ENCODE results near the gene NR1D2.

NR1D2 gene

DNA sequence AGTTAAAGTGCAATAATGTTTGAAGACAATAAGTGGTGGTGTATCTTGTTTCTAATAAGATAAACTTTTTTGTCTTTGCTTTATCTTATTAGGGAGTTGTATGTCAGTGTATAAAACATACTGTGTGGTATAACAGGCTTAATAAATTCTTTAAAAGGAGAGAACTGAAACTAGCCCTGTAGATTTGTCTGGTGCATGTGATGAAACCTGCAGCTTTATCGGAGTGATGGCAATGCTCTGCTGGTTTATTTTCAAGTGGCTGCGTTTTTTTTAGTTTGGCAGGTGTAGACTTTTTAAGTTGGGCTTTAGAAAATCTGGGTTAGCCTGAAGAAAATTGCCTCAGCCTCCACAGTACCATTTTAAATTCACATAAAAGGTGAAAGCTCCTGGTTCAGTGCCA lies 25.5 kb upstream of the NR1D2 start:
- in situ Hi-C loops (cut with HindIII; ENCODE audit: low sequenced_read_pairs) = no loop called here

DNA sequence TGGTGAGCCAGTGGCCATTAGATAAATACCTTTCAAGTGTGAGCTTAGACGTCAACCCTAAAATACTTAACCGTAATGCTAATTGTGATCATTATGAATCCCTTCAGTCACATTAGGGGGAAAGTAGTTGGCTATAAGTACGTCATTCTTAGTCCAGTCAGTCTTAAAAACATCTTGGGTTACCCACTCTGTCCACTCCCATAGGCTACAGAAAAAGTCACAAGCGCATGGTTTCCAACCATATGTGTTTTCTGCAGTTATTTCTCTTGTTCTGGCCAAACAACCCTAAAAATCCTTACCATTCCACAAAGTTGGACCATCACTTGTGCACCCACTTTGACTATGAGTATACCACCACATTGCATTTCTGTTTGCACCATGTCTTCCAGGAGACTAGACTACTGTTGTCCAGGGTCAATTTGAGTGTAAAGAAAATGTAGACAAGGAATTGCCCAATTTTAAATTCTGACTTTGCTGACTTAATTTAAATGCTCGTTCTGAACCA lies 24.9 kb upstream of the NR1D2 start:
- no peak for TF ChIP-seq CTCF (IDR thresholded peaks at IDR 0.05; ENCODE audit: low read depth, low read length)
- in situ Hi-C loops (cut with HindIII; ENCODE audit: low sequenced_read_pairs) = no loop called here
- no peak overlapping the region for H3K4me3 ChIP-seq (ENCODE audit: low read depth, low read length)
- DNase-seq (ENCODE audit: low read depth, low spot score) = no peak

More for the DNA sequence above, 25.5 kb upstream of the NR1D2 start:
- no peak for DNase-seq (ENCODE audit: low read depth, low spot score)
- H3K4me3 ChIP-seq (ENCODE audit: low read depth, low read length) = no peak overlapping the region
- TF ChIP-seq CTCF (IDR thresholded peaks at IDR 0.05; ENCODE audit: low read depth, low read length) = no peak

- TF ChIP-seq CTCF (IDR thresholded peaks at IDR 0.05; ENCODE audit: low read depth, low read length) = no peak
- in situ Hi-C loops (cut with HindIII; ENCODE audit: low sequenced_read_pairs) = no loop called here
- no peak for DNase-seq (ENCODE audit: low read depth, low spot score)
- H3K4me3 ChIP-seq (ENCODE audit: low read depth, low read length) = no peak overlapping the region
Observed at GRCh38 chr3:23921052-23921511, 24.0 kb upstream of the NR1D2 start.

DNA sequence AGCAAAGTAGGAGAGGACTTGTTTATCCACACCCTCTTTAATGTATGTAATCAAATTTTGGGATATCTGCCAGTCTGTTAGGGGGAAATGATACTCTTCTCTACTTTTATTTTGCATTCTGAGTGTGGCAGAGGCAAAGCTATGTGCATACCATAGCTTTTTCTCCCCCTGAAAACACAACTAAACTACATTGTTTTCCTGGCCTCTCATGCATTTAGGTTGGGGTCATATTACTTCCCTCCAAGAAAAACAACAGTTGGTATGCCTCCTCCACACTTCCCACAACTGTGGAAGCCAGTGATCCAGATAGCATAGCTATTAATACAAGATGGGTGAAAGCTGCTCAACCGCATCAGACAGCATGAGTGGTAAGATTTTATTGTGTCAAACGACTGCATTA lies 21.3 kb upstream of the NR1D2 start:
- no peak overlapping the region for H3K4me3 ChIP-seq (ENCODE audit: low read depth, low read length)
- peak; percentile 76 for DNase-seq (ENCODE audit: low read depth, low spot score)
- in situ Hi-C loops (cut with HindIII; ENCODE audit: low sequenced_read_pairs) = no loop called here
- no peak for TF ChIP-seq CTCF (IDR thresholded peaks at IDR 0.05; ENCODE audit: low read depth, low read length)

GRCh38 chr3:23926246-23926645 lies 18.8 kb upstream of the NR1D2 start:
- DNase-seq (ENCODE audit: low read depth, low spot score) = no peak
- in situ Hi-C loops (cut with HindIII; ENCODE audit: low sequenced_read_pairs) = no loop called here
- no peak overlapping the region for H3K4me3 ChIP-seq (ENCODE audit: low read depth, low read length)
- TF ChIP-seq CTCF (IDR thresholded peaks at IDR 0.05; ENCODE audit: low read depth, low read length) = no peak

- in situ Hi-C loops (cut with HindIII; ENCODE audit: low sequenced_read_pairs) = no loop called here
- TF ChIP-seq CTCF (IDR thresholded peaks at IDR 0.05; ENCODE audit: low read depth, low read length) = peak; percentile 12
- H3K4me3 ChIP-seq (ENCODE audit: low read depth, low read length) = no peak overlapping the region
- no peak for DNase-seq (ENCODE audit: low read depth, low spot score)
Observed at GRCh38 chr3:23926736-23927135, 18.4 kb upstream of the NR1D2 start.

DNA sequence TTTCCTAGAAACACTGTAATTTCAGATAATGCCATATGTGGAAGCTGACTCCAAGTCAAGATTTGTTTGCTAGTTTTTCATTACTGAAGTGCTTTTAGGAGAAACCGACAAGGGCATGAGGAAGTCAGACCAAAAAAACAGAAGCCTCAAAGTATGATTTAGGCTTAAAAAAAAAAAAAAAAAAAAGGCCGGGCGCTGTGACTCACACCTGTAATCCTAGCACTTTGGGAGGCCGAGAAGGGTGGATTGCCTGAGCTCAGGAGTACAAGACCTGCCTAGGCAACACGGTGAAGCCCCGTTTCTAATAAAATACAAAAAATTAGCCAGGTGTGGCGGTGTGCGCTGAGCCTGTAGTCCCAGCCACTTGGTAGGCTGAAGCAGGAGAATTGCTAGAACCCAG lies 16.6 kb upstream of the NR1D2 start:
- no peak for DNase-seq (ENCODE audit: low read depth, low spot score)
- in situ Hi-C loops (cut with HindIII; ENCODE audit: low sequenced_read_pairs) = no loop called here
- no peak overlapping the region for H3K4me3 ChIP-seq (ENCODE audit: low read depth, low read length)

More for the DNA sequence above, 16.6 kb upstream of the NR1D2 start:
- no peak for TF ChIP-seq CTCF (IDR thresholded peaks at IDR 0.05; ENCODE audit: low read depth, low read length)
